NCI-H1048 (cell line): Measurements from ENCODE around the gene CROCC2.

Source experiments
- DNase-seq: peaks from one replicate; lab custom pipeline; 2025; lab: John Stamatoyannopoulos, UW

The CROCC2 gene

DNA sequence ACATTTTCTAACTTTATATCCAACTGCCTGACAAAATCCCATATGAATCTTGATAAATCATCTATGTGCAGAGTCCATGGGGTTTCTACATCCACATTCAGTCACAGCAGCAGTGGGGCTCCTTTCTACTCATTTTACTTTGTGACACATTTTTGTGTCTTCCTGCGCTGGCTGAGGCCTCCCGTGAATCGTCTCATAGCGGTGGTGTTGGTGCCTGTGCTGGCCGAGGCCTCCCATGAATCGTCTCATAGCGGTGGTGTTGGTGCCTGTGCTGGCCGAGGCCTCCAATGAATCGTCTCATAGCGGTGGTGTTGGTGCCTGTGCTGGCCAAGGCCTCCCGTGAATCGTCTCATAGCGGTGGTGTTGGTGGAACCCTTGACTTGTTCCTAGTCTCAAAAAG, 109.3 kb downstream of the CROCC2 start:
- no peak for DNase-seq

- DNase-seq, result no peak
Measured at GRCh38 chr2:241017228-241017940, 111.2 kb downstream of the CROCC2 start.

- no peak for DNase-seq
Measured at GRCh38 chr2:241018051-241018891, 112.1 kb downstream of the CROCC2 start.

DNA sequence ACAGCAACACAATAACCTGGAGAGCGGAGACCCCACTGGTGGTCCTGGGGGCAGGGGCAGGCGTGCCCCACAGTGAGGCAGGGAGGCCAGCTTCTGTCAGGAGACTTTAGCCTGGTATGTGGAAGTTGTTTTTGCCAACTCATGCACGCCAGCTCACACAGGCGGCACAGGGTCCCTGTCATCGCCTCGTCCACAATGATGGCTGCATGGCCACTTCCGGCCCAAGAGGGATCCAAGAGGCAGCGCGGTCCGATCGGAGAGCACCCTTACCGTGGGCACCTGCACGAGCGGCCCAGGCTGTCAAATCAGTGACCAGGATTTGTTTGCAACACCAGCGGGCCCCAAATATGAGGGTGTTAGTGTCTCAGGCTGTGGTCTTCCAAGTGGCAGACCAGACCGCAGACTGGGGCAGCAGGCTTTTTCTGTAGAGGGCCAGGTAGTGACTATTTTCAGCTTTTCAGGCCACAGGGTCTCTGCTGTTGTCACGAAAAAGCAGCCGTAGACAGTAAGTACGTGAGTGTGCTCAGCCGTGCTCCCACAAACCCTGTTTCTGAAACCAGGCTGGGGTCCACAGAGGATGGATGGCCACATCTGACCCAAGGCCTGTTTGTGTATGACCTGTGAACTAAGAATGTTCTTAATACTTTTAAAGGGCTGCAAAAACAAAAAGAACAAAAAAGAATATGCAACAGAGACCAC, 113.5 kb downstream of the CROCC2 start:
- no peak for DNase-seq

- no peak for DNase-seq
Measured at GRCh38 chr2:241020201-241020600, 114.1 kb downstream of the CROCC2 start.

GRCh38 chr2:241020629-241021190, 114.6 kb downstream of the CROCC2 start:
- DNase-seq, result no peak

- DNase-seq, result no peak
Measured at GRCh38 chr2:241025639-241026038, 119.5 kb downstream of the CROCC2 start.

- DNase-seq, result no peak
Measured at GRCh38 chr2:241029599-241030332, 123.6 kb downstream of the CROCC2 start.

- DNase-seq, result no peak
Measured at GRCh38 chr2:241030333-241030680, 124.2 kb downstream of the CROCC2 start.

- DNase-seq, result no peak
Measured at GRCh38 chr2:241030883-241031282, 124.7 kb downstream of the CROCC2 start.

DNA sequence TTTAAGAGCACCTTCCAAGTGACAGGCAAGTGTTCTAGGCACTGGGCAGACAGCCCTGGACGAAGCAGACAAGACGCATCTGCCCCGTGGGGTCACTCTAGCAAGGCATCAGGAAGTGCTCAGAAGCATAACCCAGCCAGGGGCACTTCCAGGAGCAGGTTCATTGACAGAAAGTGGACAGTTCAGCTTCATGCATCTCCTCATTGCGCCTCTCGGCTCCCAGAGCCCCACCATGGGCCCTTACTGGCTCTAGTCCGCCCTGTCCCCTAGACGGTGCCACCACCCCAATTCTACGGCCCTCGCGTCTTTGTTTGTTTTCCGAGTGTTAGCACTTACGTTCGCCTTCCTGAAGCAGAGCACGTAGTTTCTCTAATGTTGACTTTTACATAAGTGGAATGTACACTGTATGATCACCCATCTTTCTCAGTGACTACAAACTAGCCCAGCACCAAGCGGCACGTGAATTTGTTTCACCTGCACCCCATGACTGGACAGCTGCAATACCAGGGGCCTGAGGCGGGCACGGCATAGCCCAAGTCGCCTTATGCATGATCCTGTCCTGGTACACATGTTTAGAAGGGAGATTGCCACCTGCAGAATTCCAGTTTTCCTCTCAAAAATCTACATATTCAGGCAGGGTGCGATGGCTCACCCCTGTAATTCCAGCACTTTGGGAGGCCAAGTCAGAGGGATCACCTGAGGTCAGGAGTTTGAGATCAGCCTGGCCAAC, 125.5 kb downstream of the CROCC2 start:
- DNase-seq, result no peak

DNA sequence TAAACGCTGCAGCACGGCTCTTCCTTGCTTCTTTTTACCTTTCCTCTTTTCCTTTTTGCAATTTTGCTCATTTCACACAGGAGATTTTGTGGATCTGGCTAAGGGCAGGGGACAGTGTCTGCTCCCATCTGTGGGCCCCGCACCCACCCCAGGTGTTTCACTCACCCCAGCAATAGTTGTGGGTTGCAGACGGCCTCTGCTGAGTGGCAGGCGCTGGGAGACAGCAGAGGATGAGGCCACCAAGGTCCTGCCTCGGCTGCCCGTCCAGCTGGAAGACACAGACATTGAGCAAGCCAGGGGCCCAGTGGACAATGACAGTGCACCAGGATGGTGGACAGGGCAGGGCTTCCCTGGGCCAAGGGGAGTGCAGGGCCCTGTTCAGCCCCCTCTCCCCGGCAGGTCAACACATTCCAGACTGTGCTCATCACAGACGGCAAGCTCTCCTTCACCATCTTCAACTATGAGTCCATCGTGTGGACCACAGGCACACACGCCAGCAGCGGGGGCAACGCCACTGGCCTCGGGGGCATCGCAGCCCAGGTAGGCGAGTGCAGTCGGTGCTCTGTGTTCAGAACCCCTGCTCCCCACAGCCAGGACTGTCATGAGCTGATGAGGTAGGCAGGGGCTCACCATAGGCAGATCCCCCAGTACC, 127.3 kb downstream of the CROCC2 start:
- no peak for DNase-seq

GRCh38 chr2:241033994-241034393, 127.9 kb downstream of the CROCC2 start:
- no peak for DNase-seq

- no peak for DNase-seq
Measured at GRCh38 chr2:241034490-241035141, 128.5 kb downstream of the CROCC2 start.

DNA sequence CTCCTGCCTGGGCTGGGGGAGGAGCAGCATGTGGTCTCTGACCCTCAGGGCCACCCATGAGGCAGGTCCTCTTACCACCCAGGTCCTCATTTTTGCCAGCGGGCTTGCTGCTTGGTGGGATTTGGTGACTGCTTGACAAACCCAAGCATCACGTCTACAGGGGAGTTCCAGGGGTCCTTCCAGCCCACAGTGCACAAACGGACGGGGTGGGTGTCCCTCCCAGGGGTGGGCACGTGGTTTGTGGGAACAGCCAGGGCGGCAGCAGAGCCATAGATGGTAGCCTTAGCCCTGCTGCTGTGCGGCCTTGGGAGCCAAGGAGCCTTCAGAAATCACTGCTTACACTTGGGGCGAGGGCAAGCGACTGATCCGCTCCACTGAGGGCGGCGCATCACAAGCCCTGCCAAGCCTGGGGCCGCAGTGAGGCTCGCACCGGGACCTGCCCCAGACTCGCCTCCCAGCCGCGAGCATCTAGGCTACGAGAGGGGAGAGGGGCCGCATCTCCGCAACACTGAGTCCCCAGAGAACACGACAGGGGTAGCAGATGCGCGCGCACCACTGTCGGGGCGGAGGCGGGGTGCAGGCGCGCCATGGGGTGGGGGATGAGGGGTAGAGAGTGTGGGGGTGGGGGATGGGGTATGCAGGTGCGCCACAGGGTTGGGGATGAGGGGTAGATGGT, 129.1 kb downstream of the CROCC2 start:
- DNase-seq, result no peak

GRCh38 chr2:241035818-241036396, 129.8 kb downstream of the CROCC2 start:
- DNase-seq, result no peak

DNA sequence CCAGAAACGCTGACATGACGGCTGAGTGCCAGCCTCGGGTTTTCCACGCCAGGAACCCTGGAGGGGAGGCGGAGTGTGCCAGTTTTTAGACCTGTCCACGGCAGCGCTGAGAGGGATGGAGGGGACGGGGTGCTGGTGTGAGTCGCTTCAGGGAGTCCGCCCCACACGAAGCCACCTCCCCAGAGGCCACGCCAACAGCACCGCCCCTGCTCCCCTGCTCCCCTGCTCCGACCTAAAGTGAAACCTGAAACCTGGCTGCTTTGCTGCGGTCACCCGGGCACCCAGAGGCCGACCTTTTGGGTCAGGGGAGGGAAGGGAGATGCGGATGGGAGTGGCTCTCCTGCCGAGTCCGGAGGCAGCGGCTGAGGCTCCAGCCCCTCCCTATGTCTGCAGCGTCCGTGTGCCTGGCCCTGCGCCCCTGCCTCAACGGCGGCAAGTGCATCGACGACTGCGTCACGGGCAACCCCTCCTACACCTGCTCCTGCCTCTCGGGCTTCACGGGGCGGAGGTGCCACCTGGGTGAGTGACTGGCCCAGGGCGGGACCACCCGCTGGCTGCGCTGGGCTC, 130.3 kb downstream of the CROCC2 start:
- DNase-seq, result no peak

GRCh38 chr2:241036964-241037421, 130.9 kb downstream of the CROCC2 start:
- no peak for DNase-seq

- DNase-seq, result no peak
Measured at GRCh38 chr2:241037498-241037897, 131.4 kb downstream of the CROCC2 start.
